Measurements from ENCODE around the gene THSD1. TPM values are rescaled to one million over a fixed set of nuclear protein-coding genes. Genes with fewer than 3 reads are reported as not detected.
A peak's percentile ranks its signal among the peaks of the same experiment; 100 is the strongest.
"Not testable (repeated sequence)": the region's sequence is repeated elsewhere in the genome, so short reads cannot be mapped to it uniquely, and the experiment has no call there.

The THSD1 gene
- total and polyA plus RNA-seq, 12 donors, result 3.8 to 9.3 (median 6.7) TPM

GRCh38 chr13:52412128-52412527 is 6.2 kb upstream of the THSD1 start:
- Histone ChIP-seq H3K4me3 (no peak overlapping the region), H3K9me3 (no peaks in the 10 kb centered on the region), H3K36me3 (peaks cover 0 to 74% (median 22%) of the 10 kb centered on the region in 9 donors), H3K27ac (no peak overlapping the region), H3K4me1 (no peaks in the 10 kb centered on the region), H3K27me3 (no peaks in the 10 kb centered on the region)
- no peak for ATAC-seq
- 92 to 100% methylated on average over 1 of the region's 1 CpG for WGBS, 2 donors
- TF ChIP-seq CTCF (IDR thresholded peaks at IDR 0.05), result no peak
- intact Hi-C loops (cut with DNase I), result no loop called here
- DNase-seq, result no peak

- peak in 1 of 8 donors; percentile 50 for ATAC-seq
- intact Hi-C loops (cut with DNase I), result no loop called here
- no peaks in the 10 kb centered on the region for H3K9me3 ChIP-seq
- peaks cover 0 to 1% (median 0%) of the 10 kb centered on the region in 7 donors for H3K27me3 ChIP-seq
- peaks cover 0 to 3% (median 0%) of the 10 kb centered on the region in 9 donors for H3K4me1 ChIP-seq
- no peak for DNase-seq
- TF ChIP-seq CTCF (IDR thresholded peaks at IDR 0.05), result no peak
- peaks cover 0 to 69% (median 22%) of the 10 kb centered on the region in 9 donors for H3K36me3 ChIP-seq
- no peak overlapping the region for H3K4me3 ChIP-seq
- 95 to 96% methylated on average over 4 of the region's 4 CpGs for WGBS, 2 donors
- no peak overlapping the region for H3K27ac ChIP-seq
Observed at GRCh38 chr13:52411629-52412028, 5.7 kb upstream of the THSD1 start.

GRCh38 chr13:52408071-52408658 is 2.2 kb upstream of the THSD1 start:
- not testable (repeated sequence) for H3K4me3 ChIP-seq, DNase-seq, H3K9me3 ChIP-seq, H3K27ac ChIP-seq, ATAC-seq
- Histone ChIP-seq H3K4me1 (peaks cover 0 to 26% (median 9%) of the 10 kb centered on the region in 9 donors), H3K36me3 (peaks cover 0 to 34% (median 8%) of the 10 kb centered on the region in 9 donors), H3K27me3 (peaks cover 0 to 19% (median 0%) of the 10 kb centered on the region in 7 donors)
- intact Hi-C loops (cut with DNase I), result loop anchor here in 1 of 10 donors (5.0 kb wide), 1 partner anchor 39 kb away; no protein-coding TSS in a partner anchor
- 94 to 96% methylated on average over 29 to 33 of the region's 33 CpGs for WGBS, 2 donors

GRCh38 chr13:52407436-52407835 is 1.5 kb upstream of the THSD1 start:
- intact Hi-C loops (cut with DNase I), result loop anchor here in 1 of 10 donors (5.0 kb wide), 1 partner anchor 40 kb away; no protein-coding TSS in a partner anchor
- Histone ChIP-seq H3K27me3 (peaks cover 0 to 19% (median 0%) of the 10 kb centered on the region in 7 donors), H3K36me3 (peaks cover 0 to 27% (median 2%) of the 10 kb centered on the region in 9 donors), H3K4me1 (peaks cover 0 to 31% (median 11%) of the 10 kb centered on the region in 9 donors)
- DNase-seq, H3K4me3 ChIP-seq, H3K27ac ChIP-seq, H3K9me3 ChIP-seq, ATAC-seq: not testable (repeated sequence)
- WGBS, 2 donors, result 94 to 95% methylated on average over 12 of the region's 12 CpGs

GRCh38 chr13:52406629-52407028 is 657 bp upstream of the THSD1 start:
- WGBS, 2 donors, result 61 to 68% methylated on average over 4 of the region's 4 CpGs
- no peak for ATAC-seq
- intact Hi-C loops (cut with DNase I), result loop anchor here in 1 of 10 donors (5.0 kb wide), 1 partner anchor 41 kb away; no protein-coding TSS in a partner anchor

More at GRCh38 chr13:52406629-52407028, 657 bp upstream of the THSD1 start:
- peaks cover 0 to 24% (median 0%) of the 10 kb centered on the region in 9 donors for H3K36me3 ChIP-seq
- peak overlapping the region; percentile 43 to 92 (median 76) for H3K27ac ChIP-seq
- H3K27me3 ChIP-seq, result peaks cover 0 to 19% (median 0%) of the 10 kb centered on the region in 7 donors
- no peak for DNase-seq
- no peak for TF ChIP-seq CTCF (IDR thresholded peaks at IDR 0.05)
- H3K4me1 ChIP-seq, result peaks cover 0 to 34% (median 13%) of the 10 kb centered on the region in 9 donors
- no peaks in the 10 kb centered on the region for H3K9me3 ChIP-seq
- peak overlapping the region in 9 of 10 donors; percentile 43 to 82 (median 65) for H3K4me3 ChIP-seq
